Medulla oblongata (tissue), 1 donor: ENCODE results near the gene SKAP1.

Source experiments
- DNase-seq: peaks from one replicate; pipeline ENCODE4 v3.0.0-alpha.2; 2015; ENCODE audit errors: extremely low spot score

Gene SKAP1

GRCh38 chr17:48175692-48176470 is 254.1 kb downstream of the SKAP1 start:
- DNase-seq = no peak

- DNase-seq = no peak
These were observed 255.0 kb downstream of the SKAP1 start for GRCh38 chr17:48174833-48175523.

- DNase-seq = no peak
These were observed 256.6 kb downstream of the SKAP1 start for GRCh38 chr17:48173191-48173984.

- no peak for DNase-seq
These were observed 260.1 kb downstream of the SKAP1 start for GRCh38 chr17:48169926-48170325.

- DNase-seq = no peak
These were observed 266.2 kb downstream of the SKAP1 start for GRCh38 chr17:48163809-48164208.

GRCh38 chr17:48162946-48163506 is 267.0 kb downstream of the SKAP1 start:
- DNase-seq = no peak

- no peak for DNase-seq
These were observed 267.6 kb downstream of the SKAP1 start for GRCh38 chr17:48162306-48162934.

GRCh38 chr17:48161127-48161905 is 268.7 kb downstream of the SKAP1 start:
- no peak for DNase-seq

GRCh38 chr17:48160177-48161081 is 269.6 kb downstream of the SKAP1 start:
- DNase-seq = no peak

- peak; percentile 17 for DNase-seq
These were observed 270.8 kb downstream of the SKAP1 start for GRCh38 chr17:48159232-48159631.

- DNase-seq = no peak
These were observed 274.0 kb downstream of the SKAP1 start for GRCh38 chr17:48155889-48156611.

- DNase-seq = no peak
These were observed 276.2 kb downstream of the SKAP1 start for GRCh38 chr17:48153691-48154358.

GRCh38 chr17:48152289-48152688 is 277.7 kb downstream of the SKAP1 start:
- no peak for DNase-seq

- DNase-seq = no peak
These were observed 278.8 kb downstream of the SKAP1 start for GRCh38 chr17:48151220-48151619.

GRCh38 chr17:48150597-48151001 is 279.4 kb downstream of the SKAP1 start:
- no peak for DNase-seq

- DNase-seq = no peak
These were observed 280.1 kb downstream of the SKAP1 start for GRCh38 chr17:48149787-48150463.

- no peak for DNase-seq
These were observed 280.9 kb downstream of the SKAP1 start for GRCh38 chr17:48148854-48149786.
